HL-60/S4 treated with retinoic acid at 250 ng/mL for 4 days and 3 days (cell line): Measurements from ENCODE around the gene NDUFAF8.

ENCODE experiments used
- in situ Hi-C: fragments of 300-500 bp; cut with MboI; formaldehyde crosslinking; loops from 2 replicates; pipeline ENCODE4 v1.7.0; 2022; ENCODE audit warnings: low sequenced_read_pairs

NDUFAF8 gene

DNA sequence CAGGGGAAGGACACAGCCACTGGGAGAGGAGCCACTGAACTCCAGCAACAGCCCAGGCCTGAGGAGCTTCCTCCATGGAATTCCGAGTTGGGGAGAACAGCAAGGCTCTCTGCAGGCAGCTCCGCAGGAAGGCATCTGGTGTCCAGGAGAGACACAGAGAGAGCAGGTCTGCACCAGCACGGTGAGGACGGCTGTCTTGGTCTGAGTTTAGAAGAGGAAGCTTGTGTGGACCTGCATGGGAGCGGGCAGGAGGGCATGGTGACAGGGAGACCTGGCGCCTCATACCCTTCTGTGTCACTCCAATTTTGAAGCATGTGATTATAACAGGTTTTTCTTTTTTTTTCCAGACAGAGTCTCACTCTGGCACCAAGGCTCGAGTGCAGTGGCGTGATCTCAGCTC, 49.6 kb downstream of the NDUFAF8 start:
- in situ Hi-C loops, result no loop called here

DNA sequence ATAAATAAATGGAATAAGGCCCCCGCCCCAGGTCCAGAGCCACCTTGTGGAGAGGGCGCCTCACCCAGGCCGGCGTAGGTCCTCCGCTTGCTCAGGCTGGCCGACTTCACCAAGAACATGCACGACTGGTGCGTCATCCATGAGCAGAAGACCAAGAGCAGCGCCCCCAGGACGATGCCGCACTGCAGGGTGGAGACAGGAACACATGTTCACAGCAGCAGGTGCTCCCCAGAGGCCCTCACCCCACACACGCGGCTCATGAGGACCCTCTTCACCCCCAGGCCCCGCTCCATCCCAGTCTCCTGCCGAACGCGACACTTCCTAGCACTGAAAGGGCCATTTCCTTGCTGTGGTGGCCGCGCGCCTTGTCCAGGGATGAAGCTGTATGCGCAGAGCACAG, 50.5 kb downstream of the NDUFAF8 start:
- in situ Hi-C loops, result no loop called here

GRCh38 chr17:81290230-81290629, 51.1 kb downstream of the NDUFAF8 start:
- in situ Hi-C loops, result no loop called here
